Suprapubic skin (tissue), 4 donors: ENCODE measurements around the gene HCN4. TPM values are rescaled to one million over a fixed set of nuclear protein-coding genes. Genes with fewer than 3 reads are reported as not detected.
"Not testable (repeated sequence)": the region's sequence is repeated elsewhere in the genome, so short reads cannot be mapped to it uniquely, and the experiment has no call there.

Experiments used
- DNase-seq, 2 donors: peaks; one replicate each; pipeline ENCODE4 v3.0.0-alpha.2; 2019; ENCODE audit warnings: low spot score in 2 of 2
- H3K27ac ChIP-seq: fragments of 200-600 bp; sonication (generic); one replicate; pipeline ENCODE4 v1.5.1; 2019
- H3K27me3 ChIP-seq: fragments of 200-600 bp; sonication (generic); one replicate; pipeline ENCODE4 v1.5.1; 2019
- H3K36me3 ChIP-seq: fragments of 200-600 bp; sonication (generic); one replicate; pipeline ENCODE4 v1.5.1; 2019
- H3K4me1 ChIP-seq: fragments of 200-600 bp; sonication (generic); one replicate; pipeline ENCODE4 v1.5.1; 2019
- H3K4me3 ChIP-seq: fragments of 200-600 bp; sonication (generic); one replicate; pipeline ENCODE4 v1.5.1; 2019; ENCODE audit warnings: mild to moderate bottlenecking
- H3K9me3 ChIP-seq: fragments of 200-600 bp; sonication (generic); one replicate; pipeline ENCODE4 v1.5.1; 2019
- CTCF ChIP-seq, 2 donors: fragments of 200-600 bp in 1 of 2; fragments of 450-650 bp in 1 of 2; sonication (generic) in 1 of 2; IDR thresholded peaks; one replicate each; pipeline ENCODE4 v1.5.1; 2016 to 2019; ENCODE audit warnings: antibody characterized with exemption in 2 of 2, mild to moderate bottlenecking in 1 of 2, moderate library complexity in 1 of 2
- EP300 ChIP-seq: sonication (generic); formaldehyde crosslinking; IDR thresholded peaks from one replicate; pipeline ENCODE4 v1.6.1; 2017; ENCODE audit warnings: antibody characterized with exemption
- POLR2A ChIP-seq, 2 donors: fragments of 450-650 bp; IDR thresholded peaks; one replicate each; pipeline ENCODE4 v1.6.1; 2017; ENCODE audit warnings: antibody characterized with exemption in 2 of 2, mild to moderate bottlenecking in 2 of 2, moderate library complexity in 2 of 2
- POLR2AphosphoS5 ChIP-seq, 3 donors: sonication (generic); formaldehyde crosslinking; IDR thresholded peaks; one replicate each; pipeline ENCODE4 v1.6.1; 2017; ENCODE audit warnings: antibody characterized with exemption in 3 of 3
- WGBS: methylation state at CpG from one replicate; pipeline ENCODE4 v1.1.5; 2018; 5-methylcytosine and 5-hydroxymethylcytosine counted together
- total RNA-seq, 4 donors: library from RNA; depleted of rRNA; stranded (reverse); fragments of >200 nt; gene quantifications; one replicate each; pipeline ENCODE4 v1.1.0, GENCODE V29; 2016

HCN4 gene
- total RNA-seq, 4 donors from 2014 or later, result 0.17 TPM; not detected in 3

- H3K27ac ChIP-seq, result no peak overlapping the region
- H3K27me3 ChIP-seq, result peaks cover 39% of the 10 kb centered on the region
- H3K9me3 ChIP-seq, result no peaks in the 10 kb centered on the region
- no peaks in the 10 kb centered on the region for H3K4me1 ChIP-seq
- no peak for DNase-seq
- H3K36me3 ChIP-seq, result no peaks in the 10 kb centered on the region
- WGBS, result 76% methylated on average over 16 of the region's 16 CpGs
- H3K4me3 ChIP-seq, result no peak overlapping the region
- TF ChIP-seq POLR2AphosphoS5 (IDR thresholded peaks at IDR 0.05) (no peak), CTCF (IDR thresholded peaks at IDR 0.05) (no peak), EP300 (no peak), POLR2A (IDR thresholded peaks at IDR 0.05) (no peak)
Measured at GRCh38 chr15:73317651-73318462, 50.9 kb downstream of the HCN4 start.

DNA sequence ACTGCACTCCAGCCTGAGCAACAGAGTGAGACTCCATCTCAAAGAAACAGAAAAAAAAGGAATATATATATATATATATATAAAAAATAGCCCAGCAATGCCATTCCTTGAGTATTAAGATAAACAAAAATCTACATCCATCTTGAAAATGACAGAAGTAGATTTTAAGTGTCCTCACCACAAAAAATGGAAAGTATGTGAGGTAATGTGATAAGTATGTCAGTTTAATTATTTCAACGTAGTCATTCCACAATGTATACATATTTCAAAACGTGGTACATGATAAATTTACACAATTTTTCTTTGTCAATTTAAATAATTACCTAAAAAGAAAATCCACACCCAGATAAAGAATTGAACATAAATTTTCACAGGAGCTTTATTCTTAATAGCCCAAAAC, 54.9 kb downstream of the HCN4 start:
- 51% methylated on average over 2 of the region's 2 CpGs for WGBS

DNA sequence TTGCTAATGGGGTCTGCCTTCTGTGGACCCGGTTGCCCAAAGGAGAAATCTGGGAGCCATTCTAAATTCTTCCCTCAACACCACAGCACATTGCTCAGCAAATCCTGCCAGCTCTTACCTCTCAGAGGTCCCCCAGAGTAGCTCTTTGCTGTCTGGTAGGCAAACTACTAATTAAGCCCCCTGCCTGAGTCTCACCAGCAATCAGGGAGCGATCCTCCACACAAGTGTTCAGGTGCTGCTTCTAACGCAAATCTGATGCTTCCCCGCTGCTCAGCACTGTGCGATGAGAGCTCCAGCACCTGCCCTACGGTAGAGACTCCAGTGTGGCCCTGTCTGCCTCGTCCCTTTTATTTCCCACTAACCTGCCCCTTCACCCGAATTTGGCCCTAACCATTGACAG, 60.5 kb downstream of the HCN4 start:
- Histone ChIP-seq H3K27ac (no peak overlapping the region), H3K36me3 (peaks cover 18% of the 10 kb centered on the region), H3K4me3 (no peak overlapping the region), H3K27me3 (no peaks in the 10 kb centered on the region), H3K4me1 (no peaks in the 10 kb centered on the region), H3K9me3 (no peaks in the 10 kb centered on the region)
- no peak for DNase-seq
- TF ChIP-seq EP300 (no peak), POLR2A (IDR thresholded peaks at IDR 0.05) (no peak), CTCF (IDR thresholded peaks at IDR 0.05) (no peak), POLR2AphosphoS5 (IDR thresholded peaks at IDR 0.05) (no peak)
- 93% methylated on average over 8 of the region's 8 CpGs for WGBS

More for the DNA sequence above, 54.9 kb downstream of the HCN4 start:
- no peaks in the 10 kb centered on the region for H3K36me3 ChIP-seq
- H3K4me1 ChIP-seq, result no peaks in the 10 kb centered on the region
- DNase-seq, result no peak
- H3K4me3 ChIP-seq, result no peak overlapping the region
- TF ChIP-seq CTCF (IDR thresholded peaks at IDR 0.05), result no peak
- TF ChIP-seq POLR2A (IDR thresholded peaks at IDR 0.05), result no peak
- no peak for TF ChIP-seq EP300
- no peaks in the 10 kb centered on the region for H3K9me3 ChIP-seq
- peaks cover 5% of the 10 kb centered on the region for H3K27me3 ChIP-seq
- no peak overlapping the region for H3K27ac ChIP-seq

GRCh38 chr15:73305331-73306211, 63.2 kb downstream of the HCN4 start:
- no peak for DNase-seq
- H3K4me3 ChIP-seq, result no peak overlapping the region
- TF ChIP-seq POLR2AphosphoS5 (IDR thresholded peaks at IDR 0.05), result no peak
- TF ChIP-seq EP300, result no peak
- TF ChIP-seq CTCF (IDR thresholded peaks at IDR 0.05), result peak in 1 of 2 donors; percentile 13
- H3K36me3 ChIP-seq, result peaks cover 44% of the 10 kb centered on the region
- 70% methylated on average over 11 of the region's 12 CpGs for WGBS
- H3K27me3 ChIP-seq, result no peaks in the 10 kb centered on the region
- no peaks in the 10 kb centered on the region for H3K9me3 ChIP-seq
- no peak overlapping the region for H3K27ac ChIP-seq
- H3K4me1 ChIP-seq, result no peaks in the 10 kb centered on the region

GRCh38 chr15:73303636-73304035, 65.1 kb downstream of the HCN4 start:
- 81% methylated on average over 5 of the region's 5 CpGs for WGBS
- Histone ChIP-seq H3K27ac (no peak overlapping the region), H3K9me3 (no peaks in the 10 kb centered on the region), H3K27me3 (no peaks in the 10 kb centered on the region), H3K36me3 (peaks cover 63% of the 10 kb centered on the region), H3K4me3 (no peak overlapping the region), H3K4me1 (no peaks in the 10 kb centered on the region)
- TF ChIP-seq POLR2AphosphoS5 (IDR thresholded peaks at IDR 0.05), result no peak
- no peak for TF ChIP-seq CTCF (IDR thresholded peaks at IDR 0.05)
- TF ChIP-seq POLR2A (IDR thresholded peaks at IDR 0.05), result no peak
- no peak for TF ChIP-seq EP300
- DNase-seq, result no peak

DNA sequence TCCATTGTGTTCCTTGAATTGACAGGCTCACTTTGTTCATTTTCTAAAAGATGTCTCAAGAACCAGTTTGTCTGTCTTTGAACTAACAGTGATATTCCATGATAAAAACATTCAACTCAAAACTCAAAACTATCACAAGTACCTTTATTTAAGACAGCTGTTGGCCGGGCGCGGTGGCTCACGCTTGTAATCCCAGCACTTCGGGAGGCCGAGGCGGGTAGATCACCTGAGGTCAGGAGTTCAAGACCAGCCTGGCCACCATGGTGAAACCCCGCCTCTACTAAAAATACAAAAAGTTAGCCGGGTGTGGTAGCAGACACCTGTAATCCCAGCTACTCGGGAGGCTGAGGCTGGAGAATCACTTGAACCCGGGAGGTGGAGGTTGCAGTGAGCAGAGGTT, 68.5 kb downstream of the HCN4 start:
- 87% methylated on average over 11 of the region's 11 CpGs for WGBS
- not testable (repeated sequence) for H3K9me3 ChIP-seq, H3K4me3 ChIP-seq, H3K27ac ChIP-seq, DNase-seq, H3K4me1 ChIP-seq, H3K27me3 ChIP-seq
- peaks cover 90% of the 10 kb centered on the region for H3K36me3 ChIP-seq
